ENCODE measurements around the gene TMEM165. TPM values are rescaled to one million over a fixed set of nuclear protein-coding genes. Genes with fewer than 3 reads are reported as not detected.

Gene TMEM165
- total RNA-seq, 1 donor = 131 TPM

- no peak for TF ChIP-seq CTCF (IDR thresholded peaks at IDR 0.05; ENCODE audit: insufficient read depth, low read length)
- no peak for DNase-seq (ENCODE audit: low read depth)
- no peak overlapping the region for H3K4me3 ChIP-seq (ENCODE audit: low read depth, low read length)
These were observed 28.6 kb upstream of the TMEM165 start for GRCh38 chr4:55367084-55367722.

DNA sequence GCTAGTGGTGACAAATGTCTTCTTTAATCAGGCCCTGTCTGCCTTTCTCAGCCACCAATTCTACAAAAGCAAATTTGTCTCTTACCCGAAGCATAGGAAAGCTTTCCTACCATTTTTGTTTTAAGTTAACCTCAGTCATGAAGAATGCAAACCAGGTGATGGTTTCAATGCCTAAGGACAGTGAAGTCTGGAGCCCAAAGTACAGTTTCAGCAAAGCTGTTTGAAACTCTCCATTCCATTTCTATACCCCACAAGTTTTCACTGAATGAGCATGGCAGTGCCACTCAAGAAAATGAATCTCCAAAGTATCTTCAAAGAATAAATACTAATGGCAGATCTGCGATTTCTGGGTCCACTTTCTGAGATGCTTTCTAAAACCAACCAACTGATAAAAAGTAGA lies 25.8 kb upstream of the TMEM165 start:
- no peak for DNase-seq (ENCODE audit: low read depth)
- H3K4me3 ChIP-seq (ENCODE audit: low read depth, low read length) = no peak overlapping the region
- TF ChIP-seq CTCF (IDR thresholded peaks at IDR 0.05; ENCODE audit: insufficient read depth, low read length) = no peak

- H3K4me3 ChIP-seq (ENCODE audit: low read depth, low read length) = no peak overlapping the region
- no peak for TF ChIP-seq CTCF (IDR thresholded peaks at IDR 0.05; ENCODE audit: insufficient read depth, low read length)
- DNase-seq (ENCODE audit: low read depth) = no peak
These were observed 23.5 kb upstream of the TMEM165 start for GRCh38 chr4:55372259-55372658.

GRCh38 chr4:55373461-55373860 lies 22.3 kb upstream of the TMEM165 start:
- no peak for DNase-seq (ENCODE audit: low read depth)
- no peak overlapping the region for H3K4me3 ChIP-seq (ENCODE audit: low read depth, low read length)
- no peak for TF ChIP-seq CTCF (IDR thresholded peaks at IDR 0.05; ENCODE audit: insufficient read depth, low read length)

- no peak for DNase-seq (ENCODE audit: low read depth)
- no peak for TF ChIP-seq CTCF (IDR thresholded peaks at IDR 0.05; ENCODE audit: insufficient read depth, low read length)
- no peak overlapping the region for H3K4me3 ChIP-seq (ENCODE audit: low read depth, low read length)
These were observed 19.1 kb upstream of the TMEM165 start for GRCh38 chr4:55376698-55377097.

GRCh38 chr4:55378617-55379467 lies 16.9 kb upstream of the TMEM165 start:
- no peak for TF ChIP-seq CTCF (IDR thresholded peaks at IDR 0.05; ENCODE audit: insufficient read depth, low read length)
- no peak overlapping the region for H3K4me3 ChIP-seq (ENCODE audit: low read depth, low read length)
- no peak for DNase-seq (ENCODE audit: low read depth)

All from fibroblast of the aortic adventitia (primary cell).